ENCODE measurements around the gene SLC52A3. TPM values are rescaled to one million over a fixed set of nuclear protein-coding genes. Genes with fewer than 3 reads are reported as not detected.
"Not testable (repeated sequence)": the region's sequence is repeated elsewhere in the genome, so short reads cannot be mapped to it uniquely, and the experiment has no call there.

The SLC52A3 gene
- total RNA-seq, 1 experiment from 2014 or later: 0.11 TPM

DNA sequence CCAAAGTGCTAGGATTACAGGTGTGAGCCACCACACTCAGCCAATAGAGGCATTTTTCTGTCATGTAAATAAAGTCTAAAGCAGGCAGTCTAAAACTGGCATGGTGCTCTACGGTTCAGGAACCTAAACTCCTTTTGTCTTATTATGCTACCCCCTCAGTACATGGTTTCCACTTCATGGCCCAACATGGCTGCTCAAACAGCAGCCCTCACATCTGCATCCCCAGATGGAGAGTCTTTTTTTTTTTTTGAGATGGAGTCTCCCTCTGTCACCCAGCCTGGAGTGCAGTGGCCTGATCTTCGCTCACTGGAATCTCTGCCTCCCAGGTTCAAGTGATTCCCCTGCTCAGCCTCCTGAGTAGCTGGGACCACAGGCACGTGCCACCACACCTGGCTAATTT lies 38.3 kb downstream of the SLC52A3 start:
- no peak for DNase-seq (ENCODE audit: low read depth)

DNA sequence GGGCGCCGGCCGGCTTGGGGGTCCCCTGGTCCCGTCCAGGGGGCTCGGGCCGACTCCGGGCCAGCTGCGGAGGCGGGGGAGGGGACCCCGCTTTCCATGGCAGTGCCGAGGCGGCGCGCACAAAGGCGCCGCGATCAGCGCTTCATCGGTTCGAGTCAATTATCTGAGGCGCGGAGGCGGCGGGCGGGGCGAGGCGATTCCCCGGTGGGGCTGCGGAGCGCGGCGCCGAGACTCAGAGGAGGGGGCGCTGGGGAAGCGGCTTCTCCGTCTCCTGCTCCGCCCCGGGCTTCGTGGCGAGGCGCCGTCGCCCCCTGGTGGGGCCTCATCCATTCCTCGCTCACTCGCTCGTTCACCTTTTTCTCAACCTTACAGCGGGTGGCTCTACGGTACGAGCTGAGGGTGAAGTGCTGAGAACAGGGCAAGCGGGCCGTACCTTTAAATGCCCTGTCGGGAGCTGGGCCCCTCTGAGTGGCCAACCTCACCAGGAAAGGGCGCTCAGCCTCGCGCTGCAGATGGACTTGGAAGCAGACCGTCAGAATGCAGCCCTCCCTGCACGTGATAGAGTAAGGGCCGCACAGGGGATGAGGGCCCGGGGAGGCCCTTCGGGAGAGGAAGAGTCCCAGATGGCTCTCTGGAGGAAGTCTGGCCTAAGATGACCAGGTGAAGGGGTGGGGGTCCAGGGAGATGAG lies 39.9 kb downstream of the SLC52A3 start:
- peak; percentile 46 for DNase-seq (ENCODE audit: low read depth)

DNA sequence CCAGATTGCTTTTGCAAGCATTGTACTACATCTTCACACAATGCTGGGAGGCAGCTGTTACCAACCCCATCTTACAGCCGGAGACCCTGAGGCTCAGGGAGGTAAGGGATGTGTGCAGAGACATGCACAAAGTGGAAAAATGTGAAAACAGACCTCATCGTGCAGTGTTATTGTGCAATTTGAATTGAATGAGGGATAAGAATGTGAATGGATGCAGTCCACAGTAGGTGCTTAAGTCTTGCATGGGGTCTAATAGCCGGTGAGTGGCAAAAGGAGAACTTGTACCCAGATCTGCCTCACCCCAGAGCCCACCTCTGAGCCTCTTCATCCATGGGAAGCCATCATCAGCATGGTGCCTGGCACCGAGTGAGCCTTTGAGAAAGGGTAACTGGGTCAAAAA lies 42.1 kb downstream of the SLC52A3 start:
- DNase-seq (ENCODE audit: low read depth): no peak

DNA sequence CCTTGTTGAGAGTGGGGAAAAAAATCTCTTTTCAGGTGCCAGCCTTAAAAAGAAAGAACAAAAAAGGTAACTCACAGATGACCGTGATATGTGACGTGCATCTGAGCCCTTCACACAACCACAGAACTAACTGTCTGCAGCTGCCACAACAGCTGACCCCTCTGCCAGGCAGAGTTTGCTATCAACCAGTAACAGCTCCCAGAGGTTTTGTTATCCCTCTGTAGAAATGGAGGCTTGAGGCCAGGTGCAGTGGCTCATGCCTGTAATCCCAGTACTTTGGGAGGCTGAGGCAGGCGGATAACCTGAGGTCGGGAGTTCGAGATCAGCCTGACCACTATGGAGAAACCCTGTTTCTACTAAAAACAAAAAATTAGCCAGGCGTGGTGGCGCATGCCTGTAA lies 42.8 kb downstream of the SLC52A3 start:
- DNase-seq (ENCODE audit: low read depth): no peak

DNA sequence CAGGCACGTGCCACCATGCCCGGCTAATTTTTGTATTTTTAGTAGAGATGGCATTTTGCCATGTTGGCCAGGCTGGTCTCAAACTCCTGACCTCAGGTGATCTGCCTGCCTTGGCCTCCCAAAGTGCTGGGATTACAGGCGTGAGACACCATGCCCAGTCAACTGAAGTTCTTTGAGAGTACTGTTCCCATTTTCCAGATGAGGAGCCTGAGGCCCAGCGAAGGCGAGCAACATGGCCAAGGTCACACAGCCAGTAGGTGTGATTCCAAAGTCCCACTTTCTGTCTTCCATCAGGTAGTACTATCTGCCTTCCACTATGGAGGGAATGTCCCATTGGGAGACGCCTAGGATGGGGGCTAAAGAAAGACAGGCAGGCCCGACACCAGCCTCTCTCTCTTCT lies 43.5 kb downstream of the SLC52A3 start:
- DNase-seq (ENCODE audit: low read depth): not testable (repeated sequence)

DNA sequence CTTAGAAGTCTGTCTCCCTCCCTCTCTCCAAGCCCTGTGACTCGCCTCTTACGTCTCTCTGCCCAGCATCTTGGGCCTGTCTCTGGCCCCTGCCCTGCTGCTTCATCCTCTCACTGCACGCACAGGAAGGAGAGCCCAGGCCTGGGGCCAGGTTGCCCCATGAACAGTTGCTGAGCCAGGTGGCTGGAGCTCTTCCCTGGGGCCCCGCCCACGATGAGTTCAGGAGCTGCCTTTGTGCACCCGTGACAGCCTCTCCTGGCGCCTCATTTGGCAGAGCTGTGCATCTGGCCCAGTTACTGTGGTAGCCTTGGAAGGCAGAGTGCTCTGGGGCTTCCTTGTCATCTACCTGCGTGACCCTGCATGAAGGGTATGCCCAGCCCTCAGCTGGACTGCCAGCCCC lies 44.5 kb downstream of the SLC52A3 start:
- no peak for DNase-seq (ENCODE audit: low read depth)

DNA sequence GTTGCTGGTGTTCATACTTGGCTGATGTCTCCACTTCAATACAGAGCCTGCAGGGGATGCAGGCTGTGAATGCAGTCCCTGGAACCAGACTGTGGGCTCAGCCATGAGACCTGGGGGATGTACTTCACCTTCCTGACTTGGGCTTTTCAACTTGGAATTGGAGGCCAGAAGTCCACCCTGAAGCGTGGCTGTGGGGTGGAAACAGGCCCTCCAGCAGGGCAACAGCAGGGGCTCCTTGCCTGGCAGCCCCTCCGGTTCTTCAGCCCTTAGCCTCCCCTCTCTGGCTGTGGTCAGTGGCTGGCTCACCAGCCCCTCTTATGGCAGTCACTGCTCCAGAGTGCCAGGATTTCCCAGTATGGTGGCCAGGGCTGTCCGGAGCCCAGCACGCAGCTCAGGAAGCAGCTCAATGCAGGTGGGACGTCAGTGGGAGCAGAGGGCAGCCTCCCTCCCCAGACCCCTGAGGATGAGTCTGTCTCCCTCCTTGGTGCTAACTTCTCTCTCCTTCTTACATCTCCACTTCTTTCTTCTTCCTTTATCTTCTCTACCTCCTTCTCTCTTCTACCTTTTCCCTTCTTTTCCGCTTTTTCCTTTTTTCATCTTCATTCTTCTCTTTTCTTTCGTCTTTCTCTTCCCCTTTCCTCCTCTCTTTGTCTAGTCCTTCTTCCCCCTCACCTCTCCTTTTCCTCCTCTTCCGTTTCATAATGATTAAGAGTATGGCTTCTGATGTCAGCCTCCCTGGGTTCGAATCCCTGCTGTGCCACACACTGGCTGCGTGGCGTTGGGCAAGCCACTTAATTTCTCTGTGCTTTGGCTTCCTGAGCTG lies 45.3 kb downstream of the SLC52A3 start:
- no peak for DNase-seq (ENCODE audit: low read depth)

DNA sequence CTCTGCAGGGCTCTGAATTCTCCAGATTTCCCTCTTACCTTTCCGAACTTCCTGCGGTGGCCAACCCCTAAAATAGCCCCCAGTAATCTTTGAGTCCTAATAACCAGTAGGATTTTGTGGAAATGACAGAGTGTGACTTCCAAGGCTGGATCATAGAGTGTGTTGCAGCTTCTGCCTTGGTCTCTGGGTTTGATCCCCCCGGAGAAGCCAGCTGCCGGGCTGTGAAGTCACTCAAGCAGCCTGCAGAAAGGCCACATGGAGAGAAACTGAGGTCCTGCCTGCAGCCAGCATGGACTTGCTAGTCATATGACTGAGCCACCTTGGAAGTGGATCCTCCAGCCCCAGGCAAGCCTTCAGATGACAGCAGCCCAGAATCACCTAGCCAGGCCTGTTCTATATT lies 46.4 kb downstream of the SLC52A3 start:
- DNase-seq (ENCODE audit: low read depth): no peak

DNA sequence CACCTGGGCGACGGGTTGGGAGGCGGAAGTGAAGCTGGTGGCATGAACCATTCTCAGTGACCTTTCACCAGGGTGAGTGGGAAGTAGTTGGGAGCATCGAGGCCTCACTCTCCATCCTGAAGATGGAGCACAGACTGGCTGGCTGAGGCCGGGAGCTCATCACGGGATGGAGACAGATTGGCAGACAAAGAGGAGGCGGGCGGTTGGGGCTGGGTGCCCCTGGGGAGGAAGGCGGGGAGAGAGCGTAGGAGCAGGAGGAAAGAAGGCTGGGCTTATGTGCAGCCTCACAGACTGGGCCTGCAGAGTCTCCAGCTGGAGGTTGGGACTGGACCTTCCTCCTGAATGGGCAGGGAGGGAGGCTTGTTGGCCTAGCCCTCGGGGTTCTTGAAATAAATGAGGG lies 48.5 kb downstream of the SLC52A3 start:
- DNase-seq (ENCODE audit: low read depth): no peak

DNA sequence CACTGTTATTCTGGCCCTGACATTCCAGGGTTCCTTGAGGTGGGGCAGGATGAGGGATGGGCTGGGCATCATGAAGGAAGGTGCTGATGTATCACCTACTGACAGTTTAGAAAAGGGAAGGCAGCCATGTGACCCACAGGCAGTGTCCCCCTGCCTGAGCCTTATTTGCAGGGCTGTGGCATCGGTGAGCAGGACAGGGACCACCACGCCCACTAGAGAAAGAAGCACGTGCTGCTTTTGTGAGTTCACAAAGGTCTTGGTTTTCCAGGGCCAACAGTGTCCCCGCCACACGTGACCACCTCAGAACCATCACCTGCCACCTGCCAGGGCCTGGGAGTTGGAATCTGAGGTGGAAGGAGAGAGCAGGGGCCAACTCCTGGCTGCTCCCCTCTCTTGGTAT lies 49.2 kb downstream of the SLC52A3 start:
- DNase-seq (ENCODE audit: low read depth): no peak

DNA sequence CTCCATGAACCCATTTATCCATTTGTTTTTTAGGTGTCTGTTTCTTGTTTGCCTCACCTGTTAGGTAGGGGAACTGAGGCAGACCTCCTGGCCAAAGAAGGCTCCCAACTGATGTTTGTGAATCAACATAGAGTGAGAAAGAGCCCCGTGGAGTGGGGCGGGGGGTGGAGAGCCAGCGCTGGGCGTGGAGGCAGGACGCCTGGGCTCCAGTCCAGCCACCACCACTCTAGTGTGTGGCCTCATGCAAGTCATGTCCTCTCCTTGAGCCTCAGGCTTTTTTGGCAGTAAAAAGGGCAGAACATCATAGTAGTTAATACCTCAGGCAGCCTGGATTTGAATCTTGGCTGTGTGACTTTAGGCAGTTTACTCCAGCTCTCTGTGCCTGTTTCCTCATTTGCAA lies 50.5 kb downstream of the SLC52A3 start:
- DNase-seq (ENCODE audit: low read depth): no peak

DNA sequence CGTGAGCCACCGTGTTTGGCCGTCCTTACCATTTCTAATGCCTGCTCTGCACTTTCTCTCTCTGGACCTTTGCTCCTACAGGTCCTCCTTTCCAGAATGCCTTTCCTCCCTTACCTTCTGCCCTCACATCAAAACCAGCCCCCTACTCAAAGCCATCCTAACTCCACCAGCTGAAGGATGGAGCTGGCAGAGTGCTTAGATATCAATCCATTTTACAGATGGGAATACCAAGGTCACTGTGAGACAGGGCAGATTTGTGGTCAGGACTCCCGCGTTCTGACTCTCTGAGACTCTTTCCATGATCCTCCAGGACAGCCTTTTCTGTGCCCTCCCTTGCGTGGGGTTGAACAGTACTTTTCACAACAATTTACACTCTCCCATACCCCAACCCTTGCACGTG lies 51.0 kb downstream of the SLC52A3 start:
- no peak for DNase-seq (ENCODE audit: low read depth)

DNA sequence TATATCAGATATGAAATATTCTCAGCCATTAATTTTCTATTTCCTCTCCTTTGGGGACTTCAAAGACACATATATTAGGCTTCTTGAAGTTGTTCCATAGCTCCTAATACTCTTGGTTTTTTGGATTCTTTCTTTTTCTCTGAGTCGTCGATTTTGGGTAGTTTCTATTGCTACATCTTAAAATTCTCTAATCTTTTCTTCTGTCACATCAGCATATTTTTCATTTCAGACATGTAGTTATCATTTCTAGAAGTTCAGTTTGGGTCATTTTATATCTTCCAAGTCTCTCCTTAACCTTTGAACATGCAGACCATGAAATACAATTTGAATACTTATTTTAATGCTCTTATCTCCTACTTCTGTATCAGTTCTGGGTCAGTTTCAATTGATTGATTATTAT lies 53.8 kb downstream of the SLC52A3 start:
- no peak for DNase-seq (ENCODE audit: low read depth)

DNA sequence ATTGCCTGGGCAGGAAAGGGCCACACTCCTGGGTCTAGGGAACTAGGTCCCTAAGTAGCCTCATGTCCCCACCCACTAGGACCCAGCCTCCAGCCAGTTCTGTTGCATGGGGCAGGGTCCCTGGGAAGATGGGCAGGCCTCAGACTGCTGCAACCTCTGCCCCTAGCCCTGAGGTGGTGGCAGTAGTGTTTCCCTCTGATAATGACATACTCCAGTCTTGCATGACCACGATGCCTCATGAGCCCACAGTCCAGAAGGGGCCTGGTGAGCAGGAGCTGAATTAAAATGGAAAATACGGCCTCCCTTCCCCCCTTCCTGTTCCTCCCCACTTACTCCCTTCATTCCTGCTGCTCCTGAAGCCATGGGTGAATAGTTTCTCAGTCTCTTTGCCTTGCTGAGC lies 56.7 kb downstream of the SLC52A3 start:
- no peak for DNase-seq (ENCODE audit: low read depth)

DNA sequence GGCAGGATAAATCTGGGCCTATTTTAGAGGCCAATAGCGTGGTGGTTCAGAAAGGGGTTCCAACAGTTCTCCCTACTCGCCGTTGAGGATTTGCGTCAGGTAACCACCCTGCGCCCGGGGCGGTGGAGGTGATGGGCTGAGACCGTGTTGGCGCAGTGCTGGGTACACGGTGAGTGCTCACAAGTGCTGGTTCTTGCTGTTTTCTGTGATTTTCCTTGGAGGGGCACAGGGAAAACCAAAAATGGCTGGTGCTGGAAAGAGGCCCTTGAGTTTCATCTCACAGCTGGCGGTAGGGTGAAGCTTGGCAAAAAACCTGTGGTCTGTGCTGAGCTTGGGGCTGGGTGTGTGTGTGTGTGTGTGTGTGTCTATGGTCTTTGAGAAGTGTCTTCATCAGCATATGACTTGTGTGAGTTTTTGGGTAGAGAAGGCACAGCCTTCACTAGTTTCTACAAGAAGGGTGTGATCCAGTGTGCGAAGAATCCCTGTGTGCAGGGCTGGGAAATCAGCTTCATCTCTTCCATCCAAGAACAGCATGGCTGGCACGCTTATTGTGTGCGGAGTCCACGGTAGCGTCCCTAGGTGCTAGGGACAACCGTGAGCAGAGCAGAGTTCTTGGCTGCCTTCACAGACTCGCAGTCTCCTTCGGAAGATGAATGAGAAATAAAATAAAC lies 57.4 kb downstream of the SLC52A3 start:
- DNase-seq (ENCODE audit: low read depth): no peak

Other genes with a start within 250 kb of the SLC52A3 start
- gene CSNK2A1, start 224.7 kb downstream of the SLC52A3 start, total RNA-seq (2014; rRNA removed; shearing (Covaris generic)): 149 and 187 TPM in 2 replicates
- not detected in 2 replicates for gene TCF15, start 158.2 kb downstream of the SLC52A3 start, total RNA-seq (2014; rRNA removed; shearing (Covaris generic))
- gene SRXN1, start 115.3 kb downstream of the SLC52A3 start, total RNA-seq (2014; rRNA removed; shearing (Covaris generic)): 73.8 and 81.3 TPM in 2 replicates
- gene SCRT2, start 92.7 kb downstream of the SLC52A3 start, total RNA-seq (2014; rRNA removed; shearing (Covaris generic)): not detected in 2 replicates
- 5.8 and 6.4 TPM in 2 replicates for gene FAM110A, start 65.2 kb upstream of the SLC52A3 start, total RNA-seq (2014; rRNA removed; shearing (Covaris generic))
- gene ANGPT4, start 147.8 kb upstream of the SLC52A3 start, total RNA-seq (2014; rRNA removed; shearing (Covaris generic)): 0.02 TPM in 1 of 2 replicates, not detected in the other
- 0.30 and 0.32 TPM in 2 replicates for gene RSPO4, start 233.8 kb upstream of the SLC52A3 start, total RNA-seq (2014; rRNA removed; shearing (Covaris generic))